Gastroesophageal sphincter (tissue), 4 donors: Measurements from ENCODE around the gene CMC1. TPM values are rescaled to one million over a fixed set of nuclear protein-coding genes. Genes with fewer than 3 reads are reported as not detected.

ENCODE experiments used
- ATAC-seq: fragments of 150-250 bp; one replicate; pipeline ENCODE4 v1.9.1; 2016; ENCODE audit warnings: mild to moderate bottlenecking, moderate library complexity
- H3K27ac ChIP-seq, 4 donors: fragments of 200-600 bp; sonication (generic) in 3 of 4; 1 replicate in 3 of 4; 2 replicates in 1 of 4; pipeline ENCODE4 v1.5.1; 2016 to 2019
- H3K27me3 ChIP-seq: fragments of 200-600 bp; sonication (generic); one replicate; pipeline ENCODE4 v1.5.1; 2019
- H3K36me3 ChIP-seq, 2 donors: fragments of 200-600 bp; sonication (generic); one replicate each; pipeline ENCODE4 v1.5.1; 2019; ENCODE audit warnings: control low read depth in 1 of 2
- H3K4me1 ChIP-seq, 3 donors: fragments of 200-600 bp; sonication (generic); 1 replicate in 2 of 3; 2 replicates in 1 of 3; pipeline ENCODE4 v1.5.1; 2016 to 2019; ENCODE audit warnings: control low read depth in 2 of 3
- H3K4me3 ChIP-seq, 2 donors: fragments of 200-600 bp; sonication (generic); one replicate each; pipeline ENCODE4 v1.5.1; 2019; ENCODE audit warnings: mild to moderate bottlenecking in 1 of 2, moderate library complexity in 1 of 2
- H3K9me3 ChIP-seq, 3 donors: fragments of 200-600 bp; sonication (generic); one replicate each; pipeline ENCODE4 v1.5.1; 2017 to 2019; ENCODE audit warnings: control low read depth in 2 of 3
- EP300 ChIP-seq: sonication (generic); formaldehyde crosslinking; IDR thresholded peaks from one replicate; pipeline ENCODE4 v1.6.1; 2017; ENCODE audit warnings: antibody characterized with exemption, mild to moderate bottlenecking
- POLR2A ChIP-seq, 2 donors: fragments of 450-650 bp; IDR thresholded peaks; one replicate each; pipeline ENCODE4 v1.6.1; 2017; ENCODE audit warnings: antibody characterized with exemption in 2 of 2, mild to moderate bottlenecking in 2 of 2, moderate library complexity in 1 of 2
- POLR2AphosphoS5 ChIP-seq: sonication (generic); formaldehyde crosslinking; IDR thresholded peaks from one replicate; pipeline ENCODE4 v1.6.1; 2017; ENCODE audit warnings: antibody characterized with exemption
- WGBS, 2 donors: methylation state at CpG; one replicate each; pipeline ENCODE4 v1.1.5; 2018; ENCODE audit warnings: low coverage in 1 of 2; 5-methylcytosine and 5-hydroxymethylcytosine counted together
- total RNA-seq, 4 donors: library from RNA; depleted of rRNA; stranded (reverse); fragments of >200 nt; gene quantifications; one replicate each; pipeline ENCODE4 v1.1.0, GENCODE V29; 2016
- TF ChIP-seq, protein P1 (sequence below), 4 experiments: fragments of 200-600 bp in 2 of 4; fragments of 450-650 bp in 2 of 4; sonication (generic) in 1 of 4; IDR thresholded peaks; one replicate each; pipeline ENCODE4 v1.5.1; 2017 to 2019; ENCODE audit warnings: antibody characterized with exemption in 4 of 4, mild to moderate bottlenecking in 2 of 4, moderate library complexity in 2 of 4

CMC1 gene
- total RNA-seq, 4 donors from 2014 or later, result 6.5 to 30.5 (median 19.5) TPM

DNA sequence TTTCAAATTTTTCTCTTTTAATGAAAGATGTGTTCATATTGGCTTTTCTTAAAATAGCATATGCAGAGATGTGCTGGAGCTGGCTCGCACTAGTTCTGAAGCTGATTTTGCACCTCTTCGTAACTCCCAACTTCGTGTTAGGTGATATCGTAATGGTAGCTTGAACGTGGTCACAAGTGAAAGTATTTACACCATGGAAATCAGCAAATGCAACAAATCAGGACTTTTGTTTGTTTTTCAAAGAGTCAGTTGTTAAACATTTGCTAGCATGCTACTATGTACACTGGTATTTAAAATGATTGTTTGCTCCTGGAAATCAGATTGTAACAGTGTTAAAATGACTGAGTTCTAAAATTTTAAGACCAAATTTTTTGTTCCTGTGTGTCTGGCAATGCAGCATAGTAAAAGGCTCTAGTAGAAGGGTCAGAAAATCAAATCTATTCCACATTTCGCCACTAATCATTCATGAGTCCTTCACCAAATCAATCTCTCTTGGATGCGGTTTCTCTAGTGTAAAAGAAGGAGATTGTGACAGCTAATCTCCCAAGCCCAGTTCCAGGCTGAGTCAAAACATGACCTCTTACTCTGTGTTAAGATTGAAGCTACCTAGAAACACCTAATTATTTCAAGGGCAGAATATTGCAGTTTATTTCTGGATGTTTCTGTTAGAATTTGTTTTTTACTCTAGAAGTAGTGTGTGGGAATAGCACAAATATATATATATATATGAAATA is 34.3 kb upstream of the CMC1 start:
- Histone ChIP-seq H3K9me3 (no peaks in the 10 kb centered on the region), H3K27ac (no peak overlapping the region), H3K4me3 (no peak overlapping the region), H3K36me3 (no peaks in the 10 kb centered on the region), H3K4me1 (peaks cover 0 to 5% (median 0%) of the 10 kb centered on the region in 3 donors), H3K27me3 (no peaks in the 10 kb centered on the region)
- no peak for ATAC-seq
- TF ChIP-seq EP300 (no peak), POLR2AphosphoS5 (no peak), POLR2A (IDR thresholded peaks at IDR 0.05) (no peak)
- TF ChIP-seq, protein P1, sequence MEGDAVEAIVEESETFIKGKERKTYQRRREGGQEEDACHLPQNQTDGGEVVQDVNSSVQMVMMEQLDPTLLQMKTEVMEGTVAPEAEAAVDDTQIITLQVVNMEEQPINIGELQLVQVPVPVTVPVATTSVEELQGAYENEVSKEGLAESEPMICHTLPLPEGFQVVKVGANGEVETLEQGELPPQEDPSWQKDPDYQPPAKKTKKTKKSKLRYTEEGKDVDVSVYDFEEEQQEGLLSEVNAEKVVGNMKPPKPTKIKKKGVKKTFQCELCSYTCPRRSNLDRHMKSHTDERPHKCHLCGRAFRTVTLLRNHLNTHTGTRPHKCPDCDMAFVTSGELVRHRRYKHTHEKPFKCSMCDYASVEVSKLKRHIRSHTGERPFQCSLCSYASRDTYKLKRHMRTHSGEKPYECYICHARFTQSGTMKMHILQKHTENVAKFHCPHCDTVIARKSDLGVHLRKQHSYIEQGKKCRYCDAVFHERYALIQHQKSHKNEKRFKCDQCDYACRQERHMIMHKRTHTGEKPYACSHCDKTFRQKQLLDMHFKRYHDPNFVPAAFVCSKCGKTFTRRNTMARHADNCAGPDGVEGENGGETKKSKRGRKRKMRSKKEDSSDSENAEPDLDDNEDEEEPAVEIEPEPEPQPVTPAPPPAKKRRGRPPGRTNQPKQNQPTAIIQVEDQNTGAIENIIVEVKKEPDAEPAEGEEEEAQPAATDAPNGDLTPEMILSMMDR (IDR thresholded peaks at IDR 0.05), result no peak
- 50 to 63% methylated on average over 7 of the region's 7 CpGs for WGBS, 2 donors

DNA sequence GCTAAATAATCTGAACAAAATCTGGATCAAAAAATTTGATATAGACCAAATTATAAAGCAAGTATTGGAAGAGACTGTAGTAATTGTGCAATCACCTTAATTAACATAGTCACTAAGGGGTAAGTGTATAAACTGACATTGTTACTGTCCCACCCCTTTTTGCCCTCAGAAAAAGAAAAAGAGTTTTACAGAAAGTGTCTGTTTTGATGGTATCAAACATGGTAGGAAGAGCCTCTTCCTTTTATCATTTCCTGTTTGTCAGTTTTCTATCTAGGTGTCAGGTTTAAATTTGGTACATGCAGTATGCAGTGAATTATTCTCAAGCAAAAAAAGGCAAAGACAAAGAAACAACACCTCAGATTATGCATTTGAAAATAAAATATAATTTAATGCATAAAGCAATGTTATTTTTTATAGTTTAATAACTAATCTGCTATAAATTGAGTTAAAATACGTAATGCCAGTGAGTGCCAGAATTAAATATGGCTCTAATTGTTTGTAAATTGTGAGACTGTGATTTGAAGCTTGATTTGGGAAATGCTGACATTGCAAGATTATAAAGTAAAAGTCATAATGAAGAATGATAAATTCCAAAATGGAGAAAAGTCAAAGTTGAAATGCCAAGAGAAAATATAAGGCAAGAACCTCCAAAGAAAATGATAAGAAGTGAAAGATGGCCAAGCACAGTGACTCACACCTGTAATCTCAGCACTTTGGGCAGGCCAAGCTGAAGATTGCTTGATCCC is 30.3 kb upstream of the CMC1 start:
- H3K27me3 ChIP-seq, result no peaks in the 10 kb centered on the region
- peaks cover 0 to 27% (median 0%) of the 10 kb centered on the region in 3 donors for H3K9me3 ChIP-seq
- TF ChIP-seq POLR2A (IDR thresholded peaks at IDR 0.05) (no peak), EP300 (no peak), POLR2AphosphoS5 (no peak)
- TF ChIP-seq, protein P1 (IDR thresholded peaks at IDR 0.05), result no peak
- WGBS, 2 donors, result 70 to 86% methylated on average over 1 of the region's 1 CpG
- H3K4me1 ChIP-seq, result peaks cover 0 to 5% (median 0%) of the 10 kb centered on the region in 3 donors
- H3K27ac ChIP-seq, result no peak overlapping the region
- H3K4me3 ChIP-seq, result no peak overlapping the region
- no peaks in the 10 kb centered on the region for H3K36me3 ChIP-seq
- no peak for ATAC-seq

DNA sequence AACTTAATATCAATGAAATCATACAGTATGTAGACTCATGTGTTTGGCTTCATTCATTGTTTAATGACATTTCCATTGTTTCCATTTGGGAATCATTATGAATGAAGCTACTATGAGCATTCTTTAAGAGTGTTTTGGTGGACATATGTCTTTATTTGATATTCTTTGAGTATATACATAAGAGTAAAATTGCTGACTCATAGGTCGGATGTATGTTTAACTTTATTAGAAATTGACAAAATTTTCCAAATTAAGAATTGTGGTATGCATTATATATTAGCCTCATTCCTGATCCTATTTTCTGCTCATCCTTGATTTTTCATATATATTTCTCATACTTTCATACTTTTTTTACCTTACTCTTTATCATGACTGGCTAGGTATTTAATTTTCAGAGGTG is 28.7 kb upstream of the CMC1 start:
- no peak for ATAC-seq
- Histone ChIP-seq H3K36me3 (no peaks in the 10 kb centered on the region), H3K4me1 (no peaks in the 10 kb centered on the region), H3K9me3 (peaks cover 0 to 27% (median 0%) of the 10 kb centered on the region in 3 donors), H3K27me3 (no peaks in the 10 kb centered on the region), H3K27ac (no peak overlapping the region), H3K4me3 (no peak overlapping the region)
- WGBS, 2 donors, result 64 to 76% methylated on average over 1 of the region's 1 CpG
- TF ChIP-seq, protein P1 (IDR thresholded peaks at IDR 0.05), result no peak
- TF ChIP-seq POLR2AphosphoS5, result no peak
- TF ChIP-seq POLR2A (IDR thresholded peaks at IDR 0.05), result no peak
- TF ChIP-seq EP300, result no peak

DNA sequence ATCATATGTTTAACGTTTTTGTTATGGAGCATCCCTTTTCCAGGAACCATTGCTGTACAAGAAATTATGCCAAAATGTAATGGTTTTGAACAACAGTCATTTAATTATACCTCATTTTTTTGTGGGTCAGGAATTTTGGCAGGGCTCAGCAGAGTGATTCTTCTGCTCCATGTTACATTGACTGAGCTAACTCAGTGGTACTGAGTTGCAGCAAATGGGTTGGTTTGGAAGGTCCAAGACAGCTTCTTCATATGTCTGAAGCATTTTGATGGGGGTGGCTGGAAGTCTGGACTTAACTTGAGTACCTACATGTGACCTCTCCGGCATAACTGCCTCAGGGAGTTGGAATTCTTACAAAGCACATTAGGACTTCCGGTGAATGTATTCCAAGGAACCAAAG is 26.0 kb upstream of the CMC1 start:
- 80% methylated on average over 1 of the region's 3 CpGs for WGBS, 2 donors
- no peak for ATAC-seq
- no peaks in the 10 kb centered on the region for H3K27me3 ChIP-seq
- peaks cover 0 to 27% (median 0%) of the 10 kb centered on the region in 3 donors for H3K9me3 ChIP-seq
- no peaks in the 10 kb centered on the region for H3K4me1 ChIP-seq
- TF ChIP-seq POLR2AphosphoS5 (no peak), POLR2A (IDR thresholded peaks at IDR 0.05) (no peak)
- H3K27ac ChIP-seq, result no peak overlapping the region
- H3K4me3 ChIP-seq, result no peak overlapping the region
- no peaks in the 10 kb centered on the region for H3K36me3 ChIP-seq

DNA sequence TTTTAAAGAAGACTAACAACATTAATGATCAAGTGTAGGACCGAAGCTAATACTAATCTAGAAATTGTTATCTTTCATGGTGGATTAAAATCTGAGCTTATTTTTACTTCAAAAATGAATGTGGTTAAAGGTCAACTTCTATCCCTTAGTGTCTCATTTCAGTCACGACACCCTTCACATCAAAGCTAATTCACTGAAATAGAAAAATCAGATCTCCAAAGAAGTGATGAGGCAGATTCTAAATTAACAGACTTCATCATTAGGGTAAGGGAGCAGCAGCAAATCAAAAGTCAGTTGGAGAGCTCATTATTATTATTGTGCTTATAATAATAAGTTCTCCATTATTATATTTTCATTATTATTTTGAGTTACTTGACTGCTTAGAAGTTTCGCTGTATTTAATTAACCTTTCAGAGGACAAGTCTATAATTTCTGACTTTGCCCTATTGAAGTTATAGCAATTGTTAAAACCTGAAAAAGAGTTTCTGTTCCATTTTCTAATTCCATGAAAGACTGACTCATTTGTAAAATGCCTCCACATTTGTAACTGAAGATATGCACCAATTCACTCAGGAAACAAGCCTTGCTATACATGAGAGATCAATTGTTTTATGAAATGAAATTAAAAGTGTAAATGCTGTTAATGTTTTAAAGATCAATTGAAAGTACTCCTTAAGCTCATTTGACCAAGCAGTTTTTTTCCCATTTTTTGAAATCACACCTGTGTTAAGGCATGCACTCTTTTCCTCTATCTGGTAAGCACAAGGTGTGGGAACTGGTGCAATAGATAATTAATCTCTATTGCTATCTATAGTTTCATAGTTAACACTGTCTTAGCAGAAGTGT is 23.1 kb upstream of the CMC1 start:
- no peaks in the 10 kb centered on the region for H3K27me3 ChIP-seq
- ATAC-seq, result no peak
- TF ChIP-seq POLR2AphosphoS5 (no peak), EP300 (no peak), POLR2A (IDR thresholded peaks at IDR 0.05) (no peak)
- TF ChIP-seq, protein P1 (IDR thresholded peaks at IDR 0.05), result no peak
- no peaks in the 10 kb centered on the region for H3K36me3 ChIP-seq
- WGBS, 2 donors, result 80 to 89% methylated on average over 3 of the region's 3 CpGs
- no peak overlapping the region for H3K27ac ChIP-seq
- H3K9me3 ChIP-seq, result peaks cover 0 to 23% (median 0%) of the 10 kb centered on the region in 3 donors
- H3K4me1 ChIP-seq, result no peaks in the 10 kb centered on the region
- no peak overlapping the region for H3K4me3 ChIP-seq
